K562 (cell line): ENCODE results near the gene CCNC.

Experiments used
- ZBTB1 ChIP-seq: sonication (generic); formaldehyde crosslinking; IDR thresholded peaks from 2 replicates; pipeline ENCODE4 v1.8.1; 2023; ENCODE audit warnings: missing genetic modification reagents, low read depth, mild to moderate bottlenecking, borderline replicate concordance
- ZFX ChIP-seq: sonication (generic); formaldehyde crosslinking; IDR thresholded peaks from 2 replicates; pipeline ENCODE4 v1.8.0; 2022; ENCODE audit warnings: mild to moderate bottlenecking, missing genetic modification reagents, moderate library complexity
- TF ChIP-seq, protein P1 (sequence below), 3 experiments: IDR thresholded peaks in 2 of 3; conservative IDR thresholded peaks in 1 of 3; 2 replicates each; pipeline ENCODE4 v1.5.1; 2011 to 2012; ENCODE audit warnings: low read length in 3 of 3, mild to moderate bottlenecking in 3 of 3, control low read depth in 2 of 3, improper control_type of control experiment in 1 of 3, inconsistent platforms in 1 of 3, low read depth in 1 of 3, mixed read lengths in 1 of 3, moderate library complexity in 1 of 3; ENCODE audit not compliant: insufficient read depth in 2 of 3
- TF ChIP-seq, protein P2 (sequence below): fragments of 450-650 bp; formaldehyde crosslinking; IDR thresholded peaks from 2 replicates; pipeline ENCODE4 v1.4.0; 2022; ENCODE audit warnings: mild to moderate bottlenecking, moderate library complexity
- TF ChIP-seq, protein P3 (sequence below), 3 experiments: fragments of 200-800 bp in 1 of 3; sonication (Bioruptor generic) in 1 of 3; sonication (generic) in 1 of 3; formaldehyde crosslinking in 1 of 3; IDR thresholded peaks; 2 replicates each; pipeline versions ENCODE4 v1.6.1 to v1.8.0; 2016 to 2022; ENCODE audit warnings: mild to moderate bottlenecking in 2 of 3, missing compliant biosample characterization in 2 of 3, missing genetic modification characterization in 2 of 3, missing genetic modification reagents in 1 of 3
- TF ChIP-seq, protein P4 (sequence below): fragments of 250-450 bp; sonication (Bioruptor Pico); IDR thresholded peaks from 2 replicates; pipeline ENCODE4 v1.6.1; 2021; ENCODE audit warnings: mild to moderate bottlenecking

DNA sequence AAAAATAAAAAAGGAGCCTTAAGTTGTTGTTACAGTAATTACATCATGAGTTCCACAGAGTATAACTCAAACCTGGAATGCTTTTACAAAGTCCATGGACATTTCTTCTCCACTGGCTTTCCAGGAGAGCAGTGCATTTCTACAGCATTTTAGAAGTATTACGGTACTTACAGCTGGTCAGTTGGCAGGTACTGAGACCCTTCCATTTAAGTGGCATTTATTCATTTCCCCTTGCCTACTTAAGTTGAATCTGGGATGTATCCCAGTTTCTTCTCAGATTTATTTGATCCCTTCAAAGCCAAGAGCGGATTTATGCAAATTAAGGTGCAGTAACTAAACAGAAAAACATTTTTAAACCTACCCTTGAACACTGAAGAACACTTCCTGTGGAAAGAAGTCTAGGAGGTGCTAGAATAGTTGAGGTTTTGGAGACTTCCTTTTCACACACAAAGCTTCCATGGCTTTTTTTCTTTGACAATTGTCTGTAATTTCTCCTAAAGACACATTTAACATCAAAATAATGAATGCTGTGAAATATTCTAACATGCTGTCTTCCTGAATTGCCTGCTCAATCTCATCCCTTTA is 41.5 kb upstream of the CCNC start:
- TF ChIP-seq, protein P1, sequence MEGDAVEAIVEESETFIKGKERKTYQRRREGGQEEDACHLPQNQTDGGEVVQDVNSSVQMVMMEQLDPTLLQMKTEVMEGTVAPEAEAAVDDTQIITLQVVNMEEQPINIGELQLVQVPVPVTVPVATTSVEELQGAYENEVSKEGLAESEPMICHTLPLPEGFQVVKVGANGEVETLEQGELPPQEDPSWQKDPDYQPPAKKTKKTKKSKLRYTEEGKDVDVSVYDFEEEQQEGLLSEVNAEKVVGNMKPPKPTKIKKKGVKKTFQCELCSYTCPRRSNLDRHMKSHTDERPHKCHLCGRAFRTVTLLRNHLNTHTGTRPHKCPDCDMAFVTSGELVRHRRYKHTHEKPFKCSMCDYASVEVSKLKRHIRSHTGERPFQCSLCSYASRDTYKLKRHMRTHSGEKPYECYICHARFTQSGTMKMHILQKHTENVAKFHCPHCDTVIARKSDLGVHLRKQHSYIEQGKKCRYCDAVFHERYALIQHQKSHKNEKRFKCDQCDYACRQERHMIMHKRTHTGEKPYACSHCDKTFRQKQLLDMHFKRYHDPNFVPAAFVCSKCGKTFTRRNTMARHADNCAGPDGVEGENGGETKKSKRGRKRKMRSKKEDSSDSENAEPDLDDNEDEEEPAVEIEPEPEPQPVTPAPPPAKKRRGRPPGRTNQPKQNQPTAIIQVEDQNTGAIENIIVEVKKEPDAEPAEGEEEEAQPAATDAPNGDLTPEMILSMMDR (IDR thresholded peaks at IDR 0.05 in 2 of 3, conservative IDR thresholded peaks at IDR 0.05 in 1 of 3; ENCODE audit: insufficient read depth in 2 of 3, low read depth in 1 of 3, low read length in 3 of 3) = no peak
- TF ChIP-seq ZBTB1 (CRISPR knock-in tag) (no peak), ZFX (no peak)
- TF ChIP-seq, protein P2, sequence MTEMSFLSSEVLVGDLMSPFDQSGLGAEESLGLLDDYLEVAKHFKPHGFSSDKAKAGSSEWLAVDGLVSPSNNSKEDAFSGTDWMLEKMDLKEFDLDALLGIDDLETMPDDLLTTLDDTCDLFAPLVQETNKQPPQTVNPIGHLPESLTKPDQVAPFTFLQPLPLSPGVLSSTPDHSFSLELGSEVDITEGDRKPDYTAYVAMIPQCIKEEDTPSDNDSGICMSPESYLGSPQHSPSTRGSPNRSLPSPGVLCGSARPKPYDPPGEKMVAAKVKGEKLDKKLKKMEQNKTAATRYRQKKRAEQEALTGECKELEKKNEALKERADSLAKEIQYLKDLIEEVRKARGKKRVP (CRISPR knock-in tag) = no peak
- TF ChIP-seq, protein P3, sequence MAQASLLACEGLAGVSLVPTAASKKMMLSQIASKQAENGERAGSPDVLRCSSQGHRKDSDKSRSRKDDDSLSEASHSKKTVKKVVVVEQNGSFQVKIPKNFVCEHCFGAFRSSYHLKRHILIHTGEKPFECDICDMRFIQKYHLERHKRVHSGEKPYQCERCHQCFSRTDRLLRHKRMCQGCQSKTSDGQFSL (CRISPR knock-in tag; IDR thresholded peaks at IDR 0.05) = no peak
- TF ChIP-seq, protein P3 (tag; IDR thresholded peaks at IDR 0.05) = no peak
- TF ChIP-seq, protein P4, sequence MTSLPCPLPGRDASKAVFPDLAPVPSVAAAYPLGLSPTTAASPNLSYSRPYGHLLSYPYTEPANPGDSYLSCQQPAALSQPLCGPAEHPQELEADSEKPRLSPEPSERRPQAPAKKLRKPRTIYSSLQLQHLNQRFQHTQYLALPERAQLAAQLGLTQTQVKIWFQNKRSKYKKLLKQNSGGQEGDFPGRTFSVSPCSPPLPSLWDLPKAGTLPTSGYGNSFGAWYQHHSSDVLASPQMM = no peak
